Endodermal cell (in vitro differentiated cells): Measurements from ENCODE around the gene LZTR1. TPM values are rescaled to one million over a fixed set of nuclear protein-coding genes. Genes with fewer than 3 reads are reported as not detected.

Source experiments
- DNase-seq: peaks from one replicate; pipeline ENCODE4 v3.0.0-alpha.2; 2017
- H3K27ac ChIP-seq: 2 replicates; pipeline ENCODE4 v1.5.1; 2013; ENCODE audit warnings: mild to moderate bottlenecking, low read depth, low read length, moderate library complexity
- H3K27me3 ChIP-seq: 2 replicates; pipeline ENCODE4 v1.6.1; 2013; ENCODE audit warnings: mild to moderate bottlenecking, low read length, moderate library complexity; ENCODE audit not compliant: insufficient read depth, control insufficient read depth, poor library complexity, severe bottlenecking
- H3K36me3 ChIP-seq: 2 replicates; pipeline ENCODE4 v1.7.0; 2013; ENCODE audit warnings: mild to moderate bottlenecking, low read length, moderate library complexity; ENCODE audit not compliant: control insufficient read depth, insufficient read depth
- H3K4me1 ChIP-seq: one replicate; pipeline ENCODE4 v1.7.0; 2013; ENCODE audit warnings: low read length; ENCODE audit not compliant: control insufficient read depth, insufficient read depth
- H3K4me3 ChIP-seq: 2 replicates; pipeline ENCODE4 v1.5.1; 2013; ENCODE audit warnings: mild to moderate bottlenecking, low read length, moderate library complexity
- H3K9ac ChIP-seq: 2 replicates; pipeline ENCODE4 v1.6.1; 2013; ENCODE audit warnings: mild to moderate bottlenecking, low read length, moderate library complexity; ENCODE audit not compliant: poor library complexity, severe bottlenecking; ENCODE audit errors: extremely low read depth
- H3K9me3 ChIP-seq: 2 replicates; pipeline ENCODE4 v1.6.1; 2013; ENCODE audit warnings: mild to moderate bottlenecking, low read length, moderate library complexity; ENCODE audit not compliant: control insufficient read depth
- H3K27ac Mint-ChIP-seq: 2 replicates; pipeline ENCODE4 v1.8.0; 2020; ENCODE audit warnings: mixed read lengths
- H3K27me3 Mint-ChIP-seq: 2 replicates; pipeline ENCODE4 v1.8.0; 2021; ENCODE audit warnings: mild to moderate bottlenecking, mixed read lengths; ENCODE audit not compliant: insufficient read depth
- H3K36me3 Mint-ChIP-seq: 2 replicates; pipeline ENCODE4 v1.8.0; 2020; ENCODE audit warnings: low read depth, mixed read lengths
- H3K4me1 Mint-ChIP-seq: 2 replicates; pipeline ENCODE4 v1.8.0; 2020; ENCODE audit warnings: mixed read lengths
- H3K4me3 Mint-ChIP-seq: 2 replicates; pipeline ENCODE4 v1.8.0; 2020; ENCODE audit warnings: mild to moderate bottlenecking, moderate library complexity, mixed read lengths
- H3K9me3 Mint-ChIP-seq: 2 replicates; pipeline ENCODE4 v1.8.0; 2020; ENCODE audit warnings: mild to moderate bottlenecking, mixed read lengths
- CTCF ChIP-seq: fragments of 200-600 bp; sonication (generic); conservative IDR thresholded peaks from 2 replicates; pipeline ENCODE4 v1.5.0; 2021; ENCODE audit warnings: antibody characterized with exemption, mild to moderate bottlenecking
- WGBS, 2 experiments: methylation state at CpG; one replicate each; pipeline versions ENCODE4 v1.1.5 to v1.1.7; 2013; ENCODE audit warnings: missing lambda C conversion rate in 2 of 2, mixed read lengths in 1 of 2; ENCODE audit not compliant: insufficient coverage in 1 of 2, insufficient read length in 1 of 2; 5-methylcytosine and 5-hydroxymethylcytosine counted together
- total RNA-seq, 2 donors: library from RNA; stranded (reverse); fragmentation: NEBNext Ultra II Directional in 1 of 2; extraction: Animal tissue kit (Norgen Biotek cat#: 25700) in 1 of 2; gene quantifications; 2 replicates in 1 of 2; 3 replicates in 1 of 2; pipeline ENCODE4 v1.2.1, GENCODE V29; 2021

Gene LZTR1
- total RNA-seq, 2 donors from 2014 or later = 56.5 to 73.2 TPM

DNA sequence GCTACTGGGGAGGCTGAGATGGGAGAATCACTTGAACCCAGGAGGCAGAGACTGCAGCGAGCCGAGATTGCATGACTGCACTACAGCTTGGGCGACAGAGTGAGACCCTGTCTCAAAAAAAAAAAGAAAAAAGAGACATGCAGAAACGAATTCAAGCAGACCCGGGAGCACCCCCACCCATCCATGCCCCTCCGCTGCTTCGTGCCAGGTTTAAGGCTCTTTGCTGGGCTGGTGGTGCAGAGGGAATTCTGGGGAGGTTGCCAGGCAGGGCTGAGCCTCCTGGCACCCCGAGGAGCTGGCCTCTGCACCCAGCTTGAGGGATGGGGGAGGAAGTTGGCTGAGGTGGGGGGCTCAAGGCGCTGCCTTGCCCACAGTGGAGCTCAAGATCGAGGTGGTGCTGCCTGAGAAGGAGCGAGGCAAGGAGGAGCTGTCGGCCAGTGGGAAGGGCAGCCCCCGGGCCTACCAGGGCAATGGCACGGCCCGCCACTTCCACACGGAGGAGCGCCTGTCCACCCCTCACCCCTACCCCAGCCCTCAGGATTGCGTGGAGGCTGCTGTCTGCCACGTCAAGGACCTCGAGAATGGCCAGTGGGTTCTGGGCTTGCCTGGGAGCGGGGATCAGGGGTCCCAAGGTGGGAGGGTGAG lies 9.0 kb upstream of the LZTR1 start:
- Histone ChIP-seq H3K4me1 (peaks cover 4% of the 10 kb centered on the region), H3K9me3 (peaks cover under 1% of the 10 kb centered on the region), H3K4me3 (no peak overlapping the region), H3K9ac (no peak overlapping the region), H3K36me3 (no peaks in the 10 kb centered on the region), H3K27me3 (peaks cover 72% of the 10 kb centered on the region), H3K27ac (no peak overlapping the region)
- peaks cover 93% of the 10 kb centered on the region for H3K27me3 Mint-ChIP-seq
- no peak for TF ChIP-seq CTCF
- no peak overlapping the region for H3K4me3 Mint-ChIP-seq
- H3K9me3 Mint-ChIP-seq = peaks cover 3% of the 10 kb centered on the region
- no peak for DNase-seq
- H3K36me3 Mint-ChIP-seq = no peaks in the 10 kb centered on the region
- H3K27ac Mint-ChIP-seq = no peak overlapping the region
- 82 to 92% methylated on average over 5 to 20 of the region's 21 CpGs for WGBS, 2 experiments
- H3K4me1 Mint-ChIP-seq = peaks cover 10% of the 10 kb centered on the region

DNA sequence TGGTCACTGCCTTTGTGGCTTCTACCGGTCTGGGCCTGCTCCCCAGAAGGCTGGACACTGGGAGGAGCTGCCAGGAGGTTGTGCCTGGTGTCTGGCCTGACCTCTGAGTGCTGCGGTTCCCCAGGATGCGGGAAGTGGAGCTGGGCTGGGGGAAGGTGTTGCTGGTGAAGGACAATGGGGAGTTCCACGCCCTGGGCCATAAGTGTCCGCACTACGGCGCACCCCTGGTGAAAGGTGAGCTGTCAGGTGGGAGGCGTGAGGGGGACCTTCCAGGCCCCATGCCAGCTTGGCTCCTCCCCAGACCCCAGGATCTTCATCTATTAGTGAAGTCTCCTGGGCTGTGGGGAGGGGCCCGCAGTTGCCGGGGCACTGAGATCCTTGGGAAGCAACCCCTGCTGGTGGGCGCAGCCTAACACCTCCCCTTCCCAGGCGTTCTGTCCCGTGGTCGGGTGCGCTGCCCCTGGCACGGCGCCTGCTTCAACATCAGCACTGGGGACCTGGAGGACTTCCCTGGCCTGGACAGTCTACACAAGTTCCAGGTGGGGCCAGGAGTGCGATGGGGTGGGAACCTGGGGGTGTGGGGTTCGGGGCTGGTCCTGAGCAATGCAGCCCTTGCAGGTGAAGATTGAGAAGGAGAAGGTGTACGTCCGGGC lies 8.3 kb upstream of the LZTR1 start:
- Mint-ChIP-seq H3K9me3 (peaks cover 10% of the 10 kb centered on the region), H3K36me3 (no peaks in the 10 kb centered on the region), H3K27me3 (peaks cover 93% of the 10 kb centered on the region), H3K4me3 (no peak overlapping the region), H3K27ac (no peak overlapping the region), H3K4me1 (peaks cover 7% of the 10 kb centered on the region)
- 88 to 89% methylated on average over 12 to 21 of the region's 21 CpGs for WGBS, 2 experiments
- no peaks in the 10 kb centered on the region for H3K4me1 ChIP-seq
- no peaks in the 10 kb centered on the region for H3K36me3 ChIP-seq
- no peak overlapping the region for H3K9ac ChIP-seq
- DNase-seq = no peak
- H3K27ac ChIP-seq = no peak overlapping the region
- H3K4me3 ChIP-seq = no peak overlapping the region
- peaks cover 8% of the 10 kb centered on the region for H3K9me3 ChIP-seq
- TF ChIP-seq CTCF = no peak
- peaks cover 65% of the 10 kb centered on the region for H3K27me3 ChIP-seq

DNA sequence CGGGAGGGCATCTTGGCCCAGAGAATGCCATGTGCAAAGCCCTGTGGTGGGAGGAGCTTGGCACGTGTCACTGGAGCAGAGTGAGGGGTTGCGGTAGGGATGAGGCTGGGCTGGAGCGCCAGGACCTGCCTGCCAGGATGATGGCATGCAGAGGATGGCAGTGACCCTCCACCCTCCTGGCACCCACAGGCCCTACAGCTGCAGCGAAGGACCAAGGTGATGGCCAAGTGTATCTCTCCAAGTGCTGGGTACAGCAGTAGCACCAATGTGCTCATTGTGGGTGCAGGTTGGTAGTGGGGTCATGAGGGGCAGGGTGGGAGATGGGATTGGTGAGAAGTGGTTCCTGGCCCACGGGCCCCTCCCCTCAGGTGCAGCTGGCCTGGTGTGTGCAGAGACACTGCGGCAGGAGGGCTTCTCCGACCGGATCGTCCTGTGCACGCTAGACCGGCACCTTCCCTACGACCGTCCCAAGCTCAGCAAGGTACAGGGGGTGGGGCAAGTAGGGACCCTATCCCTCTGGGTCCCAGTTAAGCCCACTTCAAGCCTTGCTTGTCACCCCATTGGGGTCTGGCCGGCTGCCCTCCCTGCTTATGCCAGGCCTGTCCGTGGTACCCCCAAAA lies 7.7 kb upstream of the LZTR1 start:
- WGBS, 2 experiments = 90 to 91% methylated on average over 5 to 16 of the region's 16 CpGs
- peaks cover 91% of the 10 kb centered on the region for H3K27me3 Mint-ChIP-seq
- H3K36me3 Mint-ChIP-seq = no peaks in the 10 kb centered on the region
- peaks cover 11% of the 10 kb centered on the region for H3K9me3 ChIP-seq
- H3K4me3 Mint-ChIP-seq = no peak overlapping the region
- H3K27ac Mint-ChIP-seq = no peak overlapping the region
- no peaks in the 10 kb centered on the region for H3K4me1 ChIP-seq
- no peak for TF ChIP-seq CTCF
- peaks cover 59% of the 10 kb centered on the region for H3K27me3 ChIP-seq
- H3K4me1 Mint-ChIP-seq = peaks cover 8% of the 10 kb centered on the region
- no peak overlapping the region for H3K4me3 ChIP-seq
- no peak overlapping the region for H3K9ac ChIP-seq
- H3K27ac ChIP-seq = no peak overlapping the region
- H3K9me3 Mint-ChIP-seq = peaks cover 14% of the 10 kb centered on the region
- H3K36me3 ChIP-seq = no peaks in the 10 kb centered on the region
- DNase-seq = no peak
